ENCODE results near the gene DLX4.

DLX4 gene

DNA sequence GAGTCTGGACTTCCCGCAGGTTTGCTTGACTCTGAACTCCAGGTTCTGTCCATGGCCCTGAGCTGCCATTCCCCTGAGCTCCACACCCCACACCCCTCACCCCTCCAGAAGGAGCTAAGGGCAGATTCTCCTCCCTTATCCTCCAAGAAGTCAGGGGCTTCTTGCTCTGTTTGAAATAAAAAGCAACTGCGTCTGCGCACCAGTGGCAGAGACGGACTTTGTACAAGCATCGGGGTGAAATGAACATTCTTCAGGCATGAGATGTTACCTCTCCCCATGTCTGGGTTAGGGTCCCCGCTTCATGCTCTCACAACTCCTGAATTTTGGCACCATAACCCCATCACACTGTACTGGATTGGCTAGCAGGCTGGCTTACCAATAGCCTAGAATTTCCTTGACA lies 36.1 kb upstream of the DLX4 start:
- no peak overlapping the region for H3K4me3 ChIP-seq (ENCODE audit: low read depth, low read length)
- TF ChIP-seq, protein P1, sequence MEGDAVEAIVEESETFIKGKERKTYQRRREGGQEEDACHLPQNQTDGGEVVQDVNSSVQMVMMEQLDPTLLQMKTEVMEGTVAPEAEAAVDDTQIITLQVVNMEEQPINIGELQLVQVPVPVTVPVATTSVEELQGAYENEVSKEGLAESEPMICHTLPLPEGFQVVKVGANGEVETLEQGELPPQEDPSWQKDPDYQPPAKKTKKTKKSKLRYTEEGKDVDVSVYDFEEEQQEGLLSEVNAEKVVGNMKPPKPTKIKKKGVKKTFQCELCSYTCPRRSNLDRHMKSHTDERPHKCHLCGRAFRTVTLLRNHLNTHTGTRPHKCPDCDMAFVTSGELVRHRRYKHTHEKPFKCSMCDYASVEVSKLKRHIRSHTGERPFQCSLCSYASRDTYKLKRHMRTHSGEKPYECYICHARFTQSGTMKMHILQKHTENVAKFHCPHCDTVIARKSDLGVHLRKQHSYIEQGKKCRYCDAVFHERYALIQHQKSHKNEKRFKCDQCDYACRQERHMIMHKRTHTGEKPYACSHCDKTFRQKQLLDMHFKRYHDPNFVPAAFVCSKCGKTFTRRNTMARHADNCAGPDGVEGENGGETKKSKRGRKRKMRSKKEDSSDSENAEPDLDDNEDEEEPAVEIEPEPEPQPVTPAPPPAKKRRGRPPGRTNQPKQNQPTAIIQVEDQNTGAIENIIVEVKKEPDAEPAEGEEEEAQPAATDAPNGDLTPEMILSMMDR (IDR thresholded peaks at IDR 0.05; ENCODE audit: borderline replicate concordance, insufficient read depth, low read depth, low read length), result no peak

DNA sequence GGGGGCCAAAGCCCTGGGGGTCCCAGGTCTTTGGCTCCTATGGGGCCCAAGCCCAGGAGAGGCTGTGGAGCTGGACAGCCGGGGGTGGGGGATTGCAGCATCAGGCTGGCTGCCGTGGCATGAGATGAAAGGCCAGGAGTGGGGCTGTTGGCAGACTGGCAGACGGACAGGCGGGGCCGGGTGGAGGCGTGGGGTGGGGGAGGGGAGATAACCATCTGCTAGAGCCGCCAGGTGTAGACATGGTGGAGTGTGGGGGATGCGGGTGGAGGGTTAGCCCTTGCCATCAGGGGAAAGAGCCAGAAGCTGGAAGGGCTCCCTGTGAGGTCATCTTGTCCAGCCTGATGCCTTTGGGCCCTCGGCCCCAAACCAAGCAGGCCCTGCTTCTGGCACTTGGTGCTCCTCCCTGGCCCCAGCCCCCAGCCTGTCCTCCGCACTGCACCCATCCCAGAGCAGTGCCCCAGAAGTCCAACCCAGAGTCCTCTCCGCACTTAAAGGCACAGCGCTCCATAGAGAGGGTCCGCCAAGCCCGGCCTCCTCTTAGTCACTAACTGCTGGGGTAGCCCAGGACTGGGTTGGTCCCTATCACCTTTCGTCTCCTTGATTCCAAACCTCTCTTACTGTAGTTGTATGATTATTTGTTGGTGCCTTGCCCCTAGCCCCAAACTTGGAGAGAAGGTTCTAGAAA lies 33.3 kb upstream of the DLX4 start:
- TF ChIP-seq, protein P1 (IDR thresholded peaks at IDR 0.05; ENCODE audit: borderline replicate concordance, insufficient read depth, low read depth, low read length), result no peak
- H3K4me3 ChIP-seq (ENCODE audit: low read depth, low read length), result no peak overlapping the region

DNA sequence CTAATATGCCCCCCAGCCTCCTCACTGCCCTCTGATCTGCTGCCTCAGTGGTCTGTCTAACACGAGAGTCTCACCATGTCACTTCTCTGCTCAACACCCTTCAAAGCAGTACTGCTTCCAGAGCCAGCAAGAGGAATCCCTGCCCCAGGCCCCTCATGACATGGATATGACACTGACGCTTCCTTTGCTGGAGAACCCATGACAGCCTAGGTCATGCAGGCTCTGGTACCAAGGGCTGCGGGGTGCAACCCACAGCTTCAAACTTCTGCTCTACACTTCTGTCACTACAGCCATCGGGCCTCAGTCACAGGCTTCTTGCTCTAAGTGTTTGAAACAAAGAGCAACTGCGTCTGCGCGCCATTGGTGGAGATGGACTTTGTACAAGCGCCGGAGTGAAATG lies 32.6 kb upstream of the DLX4 start:
- no peak overlapping the region for H3K4me3 ChIP-seq (ENCODE audit: low read depth, low read length)
- TF ChIP-seq, protein P1 (IDR thresholded peaks at IDR 0.05; ENCODE audit: borderline replicate concordance, insufficient read depth, low read depth, low read length), result no peak

DNA sequence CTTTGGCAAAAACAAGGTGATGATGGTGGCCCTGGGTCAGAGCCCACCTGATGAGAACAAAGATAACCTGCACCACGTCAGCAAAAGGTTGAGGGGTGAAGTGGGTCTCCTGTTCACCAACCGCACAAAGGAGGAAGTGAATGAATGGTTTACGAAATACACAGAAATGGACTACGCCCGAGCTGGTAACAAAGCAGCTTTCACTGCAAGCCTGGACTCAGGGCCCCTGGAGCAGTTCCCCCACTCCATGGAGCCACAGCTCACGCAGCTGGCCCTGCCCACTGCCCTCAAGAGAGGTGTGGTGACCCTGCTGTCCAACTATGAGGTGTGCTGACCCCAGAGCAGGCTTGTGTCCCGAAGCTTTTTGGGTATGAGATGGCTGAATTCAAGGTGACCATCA lies 29.7 kb upstream of the DLX4 start:
- no peak overlapping the region for H3K4me3 ChIP-seq (ENCODE audit: low read depth, low read length)

DNA sequence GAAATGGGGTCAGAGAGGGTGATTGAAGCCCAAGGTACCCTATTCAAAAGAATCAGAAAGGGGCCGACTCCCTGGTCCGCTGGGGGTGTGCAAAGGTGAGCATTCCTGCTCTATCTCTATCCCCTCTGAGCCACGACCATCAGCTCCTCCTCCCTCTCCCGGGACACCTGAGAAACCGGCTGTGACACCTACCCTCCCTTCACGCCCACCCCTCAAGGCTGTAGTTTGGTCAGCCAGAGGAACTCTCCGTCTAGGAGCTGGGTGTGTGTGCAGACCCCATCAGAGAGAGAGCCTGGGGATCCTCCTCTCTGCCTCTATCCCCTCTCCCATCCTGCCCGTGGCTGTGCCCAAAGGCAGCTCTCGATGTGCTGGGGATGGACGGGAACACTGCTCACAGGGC lies 27.6 kb upstream of the DLX4 start:
- no peak overlapping the region for H3K4me3 ChIP-seq (ENCODE audit: low read depth, low read length)
- TF ChIP-seq, protein P1 (IDR thresholded peaks at IDR 0.05; ENCODE audit: borderline replicate concordance, insufficient read depth, low read depth, low read length), result no peak

More for the DNA sequence above, 29.7 kb upstream of the DLX4 start:
- TF ChIP-seq, protein P1 (IDR thresholded peaks at IDR 0.05; ENCODE audit: borderline replicate concordance, insufficient read depth, low read depth, low read length), result no peak

DNA sequence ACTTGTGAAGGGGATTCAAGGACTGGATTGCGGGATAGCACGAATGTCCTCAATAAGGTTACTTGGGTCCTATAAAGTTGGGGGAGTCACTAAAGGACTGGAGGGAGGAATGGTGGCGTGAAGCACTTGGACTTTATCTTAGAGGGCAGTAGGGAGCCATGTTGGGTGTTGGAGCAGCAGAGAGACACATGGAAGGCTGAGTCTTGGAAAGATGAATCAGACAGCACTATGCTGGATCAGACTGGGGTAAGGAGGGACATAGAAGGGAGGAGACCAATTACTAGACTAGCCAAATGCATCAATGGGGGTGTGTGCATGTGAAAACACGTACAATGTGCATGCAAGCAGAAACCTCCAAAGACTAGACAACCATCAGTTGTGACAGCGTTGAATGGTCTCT lies 26.0 kb upstream of the DLX4 start:
- no peak overlapping the region for H3K4me3 ChIP-seq (ENCODE audit: low read depth, low read length)
- TF ChIP-seq, protein P1 (IDR thresholded peaks at IDR 0.05; ENCODE audit: borderline replicate concordance, insufficient read depth, low read depth, low read length), result no peak

DNA sequence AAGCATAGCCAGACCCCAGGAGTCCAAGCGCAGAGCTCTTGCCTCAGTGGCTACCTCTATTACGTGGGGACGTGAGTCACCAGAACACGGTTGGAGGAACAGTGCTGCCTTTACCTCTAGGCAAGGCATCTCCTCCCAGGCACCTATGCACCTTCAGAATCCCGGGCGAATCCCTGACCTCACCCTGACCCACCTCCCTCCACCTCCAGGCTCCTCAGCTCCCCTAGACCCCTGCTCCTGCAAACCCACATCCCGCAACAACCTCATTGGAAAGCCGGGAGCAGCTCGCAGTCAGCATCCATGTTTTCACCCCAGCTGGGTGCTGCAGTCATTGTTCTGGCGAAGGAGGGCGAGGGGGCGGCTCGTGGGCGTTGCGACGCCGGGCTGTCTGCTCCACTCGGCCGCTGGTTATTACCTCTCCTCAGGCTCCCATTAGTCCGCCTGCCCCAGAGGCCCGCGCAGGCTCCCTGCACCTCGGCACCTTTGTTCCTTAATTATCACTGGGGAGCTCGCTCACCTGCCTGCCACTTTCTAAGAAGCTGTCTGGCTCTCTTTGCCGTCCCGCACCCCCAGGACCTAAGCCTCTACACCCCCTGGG lies 24.6 kb upstream of the DLX4 start:
- H3K4me3 ChIP-seq (ENCODE audit: low read depth, low read length), result no peak overlapping the region
- TF ChIP-seq, protein P1 (IDR thresholded peaks at IDR 0.05; ENCODE audit: borderline replicate concordance, insufficient read depth, low read depth, low read length), result no peak

All from GM12875 (cell line).